ENCODE results near the gene CCDC27. TPM values are rescaled to one million over a fixed set of nuclear protein-coding genes. Genes with fewer than 3 reads are reported as not detected.

The CCDC27 gene
- total RNA-seq, 1 experiment from 2014 or later: not detected

DNA sequence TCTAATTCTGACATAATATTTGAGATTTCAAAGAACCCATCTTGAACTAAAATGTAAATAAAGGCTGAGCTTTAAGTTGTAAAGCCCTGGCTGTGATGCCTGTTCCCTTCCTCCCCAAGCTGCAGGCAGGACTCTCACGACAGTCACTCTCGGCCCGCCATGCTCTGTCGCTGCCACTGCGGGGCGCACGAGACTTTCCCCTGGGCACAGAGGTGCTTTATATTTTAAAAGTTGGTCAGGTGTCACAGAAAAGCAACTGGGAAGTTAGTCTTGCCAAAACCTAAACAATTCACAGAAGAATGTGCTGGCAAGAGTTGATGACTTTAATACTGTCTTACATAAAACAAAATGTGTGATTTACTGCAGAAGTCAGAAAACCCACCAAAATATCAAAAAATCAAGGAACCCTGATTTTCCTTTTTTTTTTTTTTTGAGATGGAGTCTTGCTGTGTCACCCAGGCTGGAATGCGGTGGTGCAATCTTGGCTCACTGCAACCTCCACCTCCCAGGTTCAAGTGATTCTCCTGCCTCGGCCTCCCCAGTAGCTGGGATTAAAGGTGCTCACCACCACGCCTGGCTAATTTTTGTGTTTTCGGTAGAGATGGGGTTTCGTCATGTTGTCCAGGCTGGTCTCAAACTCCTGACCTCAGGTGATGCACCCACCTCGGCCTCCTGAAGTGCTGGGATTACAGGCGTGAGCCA is 33.4 kb downstream of the CCDC27 start:
- RAD21 ChIA-PET (ENCODE audit: low non-redundant PET in 1 of 2, low total read pairs in 2 of 2, uncharacterized antibody in 2 of 2, unreplicated experiment in 2 of 2): interaction anchor here in 1 of 2 experiments (0.7 kb wide), 1 partner anchor 1500 kb away, joined by 3 read pairs; no protein-coding TSS in a partner anchor
- no peaks in the 10 kb centered on the region for H4K20me1 ChIP-seq (ENCODE audit: insufficient read depth)
- no peak overlapping the region for H3K4me3 ChIP-seq (replicated peaks in 1 of 2; ENCODE audit: low read depth in 1 of 2, low read length in 2 of 2)
- TF ChIP-seq RAD21 (IDR thresholded peaks at IDR 0.05; ENCODE audit: low read depth) (peak; percentile 67), POLR2A (IDR thresholded peaks at IDR 0.05; ENCODE audit: borderline replicate concordance, extremely low read depth, insufficient read depth, insufficient read length) (no peak)
- TF ChIP-seq, protein P1, sequence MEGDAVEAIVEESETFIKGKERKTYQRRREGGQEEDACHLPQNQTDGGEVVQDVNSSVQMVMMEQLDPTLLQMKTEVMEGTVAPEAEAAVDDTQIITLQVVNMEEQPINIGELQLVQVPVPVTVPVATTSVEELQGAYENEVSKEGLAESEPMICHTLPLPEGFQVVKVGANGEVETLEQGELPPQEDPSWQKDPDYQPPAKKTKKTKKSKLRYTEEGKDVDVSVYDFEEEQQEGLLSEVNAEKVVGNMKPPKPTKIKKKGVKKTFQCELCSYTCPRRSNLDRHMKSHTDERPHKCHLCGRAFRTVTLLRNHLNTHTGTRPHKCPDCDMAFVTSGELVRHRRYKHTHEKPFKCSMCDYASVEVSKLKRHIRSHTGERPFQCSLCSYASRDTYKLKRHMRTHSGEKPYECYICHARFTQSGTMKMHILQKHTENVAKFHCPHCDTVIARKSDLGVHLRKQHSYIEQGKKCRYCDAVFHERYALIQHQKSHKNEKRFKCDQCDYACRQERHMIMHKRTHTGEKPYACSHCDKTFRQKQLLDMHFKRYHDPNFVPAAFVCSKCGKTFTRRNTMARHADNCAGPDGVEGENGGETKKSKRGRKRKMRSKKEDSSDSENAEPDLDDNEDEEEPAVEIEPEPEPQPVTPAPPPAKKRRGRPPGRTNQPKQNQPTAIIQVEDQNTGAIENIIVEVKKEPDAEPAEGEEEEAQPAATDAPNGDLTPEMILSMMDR (IDR thresholded peaks at IDR 0.05 in 2 of 3, conservative IDR thresholded peaks at IDR 0.05 in 1 of 3; ENCODE audit: borderline replicate concordance in 1 of 3, insufficient read depth in 1 of 3, low read depth in 2 of 3, low read length in 2 of 3): peak; percentile 53 to 70 (median 69); a peak in 5 of 6 replicates
- peaks cover 18 to 34% of the 10 kb centered on the region in 2 experiments; a peak in 3 of 4 replicates for H3K36me3 ChIP-seq (ENCODE audit: control insufficient read depth in 1 of 2, insufficient read depth in 2 of 2, low read length in 2 of 2)
- no peak overlapping the region for H3K9ac ChIP-seq (ENCODE audit: low read length)
- CTCF ChIA-PET: interaction anchor here (1.1 to 1.9 kb wide), 3 partner anchors 10 to 332 kb away, joined by 3 to 9 read pairs (median 3); partner anchors contain the start of gene LRRC47
- POLR2A ChIA-PET: no interaction called here
- H3K79me2 ChIP-seq (ENCODE audit: insufficient read depth, low read length): peaks cover 29% of the 10 kb centered on the region
- BruUV-seq (replicated peaks): no TSS peak
- no peak overlapping the region for H2AFZ ChIP-seq (ENCODE audit: low read depth, low read length, poor library complexity, severe bottlenecking)
- ATAC-seq: peak; percentile 84
- no peaks in the 10 kb centered on the region for H3K9me3 ChIP-seq (ENCODE audit: control insufficient read depth in 1 of 2, insufficient read depth in 1 of 2, low read depth in 1 of 2, low read length in 2 of 2)
- H3K4me1 ChIP-seq (ENCODE audit: control insufficient read depth in 1 of 2, insufficient read depth in 2 of 2, low read length in 2 of 2): no peaks in the 10 kb centered on the region
- DNase-seq (ENCODE audit: low read depth, low spot score): no peak
- H3K4me2 ChIP-seq (ENCODE audit: low read length): no peak overlapping the region
- no peaks in the 10 kb centered on the region for H3K9me2 ChIP-seq (ENCODE audit: insufficient read depth)
- intact Hi-C loops (cut with micrococcal nuclease): loop anchor here (2.0 kb wide), 1 partner anchor 15 kb away; no protein-coding TSS in a partner anchor
- no peak overlapping the region; the same call in 1 of the 2 replicates for H3K27ac ChIP-seq (ENCODE audit: low read depth, low read length)
- H3K27me3 ChIP-seq (ENCODE audit: insufficient read depth, low read length): no peaks in the 10 kb centered on the region

Measured in HCT116 (cell line).